Stimulated activated CD8-positive, alpha-beta memory T cell treated with anti-CD3 and anti-CD28 coated beads, Interleukin-12 subunit alpha, Interleukin-12 subunit beta, amount 100 ng/mL, for 24 hours (primary cell): ENCODE data around the gene MAD2L2.

ENCODE experiments used
- DNase-seq: peaks from one replicate; pipeline ENCODE4 v3.0.0-alpha.2; 2020; ENCODE audit errors: extremely low read depth

MAD2L2 gene

DNA sequence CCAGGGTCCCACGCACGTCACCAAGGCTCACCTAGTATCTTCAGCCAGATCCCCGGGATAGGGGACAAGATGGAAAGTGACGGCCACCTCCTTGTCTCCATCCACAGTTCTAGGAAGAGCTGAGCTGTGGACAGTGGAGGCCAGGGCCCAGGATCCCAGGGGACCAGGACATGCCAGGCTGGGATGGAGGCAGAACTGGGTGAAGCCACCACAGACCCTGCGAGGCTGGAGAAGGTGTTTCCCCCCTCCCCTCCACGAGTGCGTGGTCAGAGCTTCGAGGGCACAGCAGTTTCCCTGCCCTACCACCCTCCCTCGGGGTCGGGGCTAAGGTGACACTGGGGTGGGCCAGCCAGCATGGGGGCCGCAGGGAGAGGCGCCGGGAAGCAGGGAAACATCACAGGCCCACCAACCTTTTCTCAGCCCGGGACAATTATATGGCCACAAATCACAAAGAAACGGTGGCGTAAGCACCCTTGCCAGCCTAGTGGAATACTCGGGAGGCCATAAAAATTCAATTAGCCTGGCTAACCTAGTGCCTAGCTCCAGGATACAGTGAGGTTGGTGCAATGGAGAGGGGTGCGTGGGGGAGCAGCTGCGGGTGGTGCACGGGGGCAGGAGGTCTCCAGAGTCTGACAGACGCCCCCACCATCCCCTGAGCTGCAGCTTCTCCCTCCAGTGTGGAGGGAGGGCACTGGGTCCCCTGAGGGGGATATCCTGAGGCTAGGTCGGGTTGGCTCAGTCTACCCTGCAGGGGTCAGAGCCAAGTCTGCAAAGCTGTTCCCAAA is 23.9 kb upstream of the MAD2L2 start:
- DNase-seq: no peak

DNA sequence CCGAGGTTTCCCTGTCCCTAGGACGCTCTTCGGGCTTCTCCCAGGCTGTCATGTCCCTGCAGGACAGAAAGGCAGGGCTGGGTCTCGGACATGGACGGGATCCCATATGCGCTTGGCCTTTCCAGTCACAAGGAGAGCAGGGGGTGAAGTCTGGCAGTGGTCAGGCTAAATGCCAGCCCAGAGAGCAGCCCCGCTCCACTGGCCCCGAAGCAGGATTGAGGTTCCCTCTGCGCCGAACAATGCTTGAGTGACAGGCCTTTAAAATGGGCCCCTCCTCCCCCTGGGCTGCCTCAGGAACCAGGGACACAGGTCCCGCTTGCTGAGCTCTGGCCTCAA is 23.2 kb upstream of the MAD2L2 start:
- DNase-seq: no peak

DNA sequence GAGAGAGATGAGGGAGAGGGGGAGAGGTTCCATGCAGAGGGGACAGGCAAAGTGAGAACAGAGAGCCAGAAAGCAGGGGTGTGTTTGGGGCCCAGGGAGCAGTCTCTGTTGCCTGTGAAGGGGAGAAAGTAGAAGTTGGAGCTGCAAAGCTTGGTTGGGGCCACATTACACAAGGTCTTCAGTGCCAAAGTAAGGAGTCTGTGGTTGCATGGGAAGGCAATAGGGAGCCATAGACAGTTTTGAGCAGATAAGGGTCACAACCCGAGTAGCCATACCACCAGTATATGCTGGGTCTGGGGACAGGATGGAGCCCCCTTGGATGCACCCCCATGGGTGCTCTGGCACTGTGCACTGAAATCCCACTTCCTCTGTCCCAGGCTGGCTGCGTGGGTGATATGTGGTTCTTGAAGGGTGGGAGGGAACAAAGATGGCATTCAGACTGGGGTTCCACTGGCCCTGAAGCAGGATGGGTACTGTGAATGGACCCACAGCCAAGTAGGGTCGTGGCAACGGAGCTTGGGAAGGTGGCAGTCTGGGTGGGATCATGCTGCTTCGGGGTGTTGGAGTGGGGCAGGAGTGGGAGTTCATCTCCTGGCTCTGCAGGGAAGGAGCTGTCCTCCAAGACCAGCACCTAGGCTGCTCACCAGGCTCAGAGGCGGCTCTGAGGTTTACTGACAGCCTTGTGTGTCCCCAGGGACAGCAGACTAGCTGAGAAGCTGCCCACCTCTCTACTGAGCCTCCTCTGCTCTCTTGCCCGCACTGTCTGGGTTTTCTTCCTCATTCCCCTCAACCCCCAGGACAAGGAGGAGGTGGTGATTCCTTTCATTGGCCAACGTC is 22.6 kb upstream of the MAD2L2 start:
- no peak for DNase-seq

DNA sequence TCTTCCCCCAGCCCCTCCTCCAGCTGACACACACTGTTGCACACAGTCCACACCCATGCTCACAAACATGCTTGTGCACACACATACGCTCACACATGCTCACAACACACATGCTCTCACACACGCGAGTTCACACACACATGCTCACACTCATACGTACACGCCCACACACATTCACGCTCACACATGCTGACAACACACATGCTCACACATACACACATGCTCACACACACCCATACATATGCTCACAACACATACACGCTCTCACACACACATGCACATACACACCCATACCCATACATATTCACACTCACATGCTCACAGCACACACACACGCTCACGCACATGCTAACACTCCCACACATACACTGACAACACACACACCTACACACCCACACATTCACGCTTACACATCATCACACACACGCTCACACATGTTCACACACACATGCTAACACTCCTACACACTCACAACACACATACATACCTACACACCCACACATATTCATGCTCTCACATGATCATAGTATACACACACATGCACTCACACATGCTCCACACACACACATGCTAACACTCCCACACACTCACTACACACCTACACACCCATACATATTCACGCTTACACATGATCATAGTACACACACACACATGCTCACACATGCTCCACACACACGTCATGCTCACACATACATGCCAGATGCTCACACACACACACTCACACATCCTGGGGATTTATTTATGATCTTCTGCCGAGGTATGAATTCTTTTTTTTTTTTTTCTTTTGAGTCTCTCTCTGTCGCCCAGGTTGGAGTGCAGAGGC is 21.2 kb upstream of the MAD2L2 start:
- DNase-seq: no peak

DNA sequence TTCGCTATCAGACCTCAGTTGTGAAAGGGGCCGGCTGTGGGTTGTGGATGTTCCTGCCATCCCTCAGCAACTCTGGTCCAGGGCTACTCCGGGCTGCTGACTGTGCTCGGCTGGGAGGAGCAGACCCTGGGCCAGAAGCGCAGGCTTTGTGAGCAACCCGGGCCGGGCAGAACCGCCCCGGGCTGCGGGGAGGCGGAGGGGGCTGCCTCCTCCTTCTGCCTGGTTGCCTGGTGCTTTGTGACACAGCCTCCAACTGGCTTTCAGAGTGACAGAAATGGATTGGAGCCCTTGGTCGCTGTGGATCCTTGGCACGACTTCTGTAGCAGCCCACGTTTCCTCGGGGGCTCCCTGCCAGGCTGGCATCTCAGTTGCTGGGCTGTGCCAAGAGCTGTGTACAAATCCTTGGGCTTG is 20.6 kb upstream of the MAD2L2 start:
- no peak for DNase-seq

DNA sequence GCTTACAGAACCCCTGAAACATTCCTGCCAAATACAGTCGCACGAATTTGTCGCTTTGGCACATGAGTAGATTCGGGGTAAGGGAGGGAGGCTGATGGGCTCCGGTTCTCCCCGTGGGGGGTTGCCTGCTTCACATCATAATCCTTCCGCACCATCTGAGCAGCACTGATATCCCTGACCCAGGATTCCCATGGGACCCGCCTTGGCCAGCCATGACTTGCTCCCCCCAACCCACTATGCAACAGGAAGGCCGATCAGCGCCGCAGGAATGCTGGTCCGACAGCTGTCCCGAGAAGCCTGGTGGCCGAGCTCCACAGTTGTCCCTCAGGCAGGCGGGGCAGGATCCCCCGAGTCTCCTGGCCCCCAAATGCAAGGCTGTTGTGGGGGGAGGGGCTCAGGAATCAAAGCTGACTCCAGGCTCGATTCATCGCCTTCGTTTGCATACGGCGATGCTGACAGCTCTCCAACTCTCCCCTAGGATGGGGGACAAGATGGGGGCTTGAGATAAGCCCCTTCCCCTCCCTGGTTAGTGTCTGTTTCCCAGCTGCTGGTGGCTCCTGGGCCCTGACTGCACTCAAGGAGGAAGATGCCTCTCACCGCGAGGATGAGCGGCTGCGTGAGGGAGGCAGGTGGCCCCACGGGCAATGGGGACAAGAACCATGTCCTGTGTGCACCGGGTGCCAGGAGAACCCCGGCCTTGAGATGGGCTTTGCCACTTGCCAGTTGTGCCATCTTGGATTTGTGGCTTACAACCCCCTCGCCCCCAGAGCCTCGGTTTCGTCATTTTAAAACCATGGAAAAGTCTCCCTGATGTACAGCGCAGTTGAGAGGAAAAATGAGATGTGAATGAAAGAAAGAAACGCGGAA is 19.9 kb upstream of the MAD2L2 start:
- no peak for DNase-seq

DNA sequence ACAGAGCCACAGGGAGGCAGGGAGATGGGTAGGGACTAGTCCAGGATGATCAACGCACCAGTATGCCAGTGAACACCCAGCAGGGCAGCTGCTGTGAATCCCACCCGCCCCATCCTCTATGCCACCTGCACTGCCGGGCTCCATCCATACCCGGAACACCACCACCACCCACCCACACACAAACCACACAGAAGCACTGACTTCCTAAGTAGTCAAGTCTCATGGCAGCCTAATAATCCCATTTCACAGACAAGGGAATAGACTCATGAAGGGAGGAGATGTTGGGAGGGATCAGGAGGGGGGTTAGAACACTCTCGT is 16.9 kb upstream of the MAD2L2 start:
- DNase-seq: no peak

DNA sequence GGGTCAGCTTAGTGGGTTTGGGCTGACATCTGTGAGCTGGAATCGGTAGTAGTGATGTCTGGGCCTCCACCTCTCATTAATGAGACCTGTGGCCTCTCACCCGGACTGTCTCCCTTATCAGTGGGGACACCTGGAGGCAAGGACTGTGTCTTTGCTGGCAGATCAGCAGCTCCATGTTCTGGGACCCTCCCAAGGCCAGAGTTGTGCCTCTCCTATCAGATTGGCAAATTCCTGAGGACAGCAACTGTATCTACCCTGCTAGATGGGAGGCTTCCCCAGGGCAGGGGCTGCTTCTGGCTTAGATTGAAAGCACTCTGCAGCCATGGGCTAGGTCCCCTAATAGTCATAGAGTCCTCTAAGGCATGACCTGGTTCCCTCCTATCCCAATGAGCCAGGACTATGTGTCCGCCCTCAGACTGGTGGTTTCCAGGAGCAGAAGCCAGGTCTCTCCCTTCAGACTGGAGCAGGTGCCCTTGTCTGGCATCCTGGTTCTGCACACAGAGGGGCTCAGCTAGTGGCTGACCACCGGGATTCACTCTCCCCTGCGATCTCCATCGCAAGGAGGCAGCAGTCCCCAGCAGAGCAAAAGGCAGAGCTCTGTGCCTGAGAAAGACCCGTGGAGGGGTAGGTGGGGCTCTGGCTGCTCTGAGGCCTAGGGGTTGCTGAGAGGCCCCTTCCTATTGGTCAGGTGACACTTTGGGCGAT is 16.4 kb upstream of the MAD2L2 start:
- no peak for DNase-seq

DNA sequence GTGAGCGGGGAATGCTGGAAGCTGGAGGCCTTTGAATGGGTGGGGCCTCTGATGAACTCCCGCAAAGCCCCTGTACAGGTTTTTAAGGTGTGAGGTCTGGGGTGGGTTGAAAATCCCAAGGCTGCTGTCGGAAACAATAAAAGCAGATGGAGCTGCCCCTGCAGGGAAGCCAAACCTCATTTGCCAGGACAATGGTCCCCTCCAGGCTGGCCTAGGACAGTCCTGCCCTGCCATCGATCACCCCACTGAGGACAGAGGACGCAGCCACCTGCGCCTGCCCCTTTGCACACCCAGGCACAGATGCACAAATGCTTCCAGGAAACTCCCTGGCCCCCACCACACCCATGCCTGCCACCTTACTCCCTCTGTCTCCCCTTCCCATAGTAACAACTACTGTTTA is 14.9 kb upstream of the MAD2L2 start:
- no peak for DNase-seq

DNA sequence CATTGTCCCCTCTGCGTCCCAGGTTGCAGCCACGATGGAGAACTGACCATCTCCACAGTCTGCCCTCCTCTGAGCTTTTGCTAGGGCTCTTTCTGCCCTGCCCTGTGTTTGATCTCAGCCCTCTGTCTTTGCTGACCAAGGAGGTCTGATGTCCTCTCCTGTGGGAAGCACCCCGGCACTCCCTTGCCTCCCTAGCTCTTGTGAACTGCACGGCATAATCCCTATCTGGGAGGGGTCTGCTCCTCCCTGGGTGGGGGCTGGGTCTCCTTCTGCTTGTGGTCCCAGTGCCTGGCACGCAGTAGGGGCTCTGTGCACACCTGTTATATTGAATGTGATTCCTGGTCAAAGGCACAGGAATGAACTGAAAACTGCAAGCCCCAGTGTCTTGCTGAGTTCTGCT is 13.0 kb upstream of the MAD2L2 start:
- no peak for DNase-seq

DNA sequence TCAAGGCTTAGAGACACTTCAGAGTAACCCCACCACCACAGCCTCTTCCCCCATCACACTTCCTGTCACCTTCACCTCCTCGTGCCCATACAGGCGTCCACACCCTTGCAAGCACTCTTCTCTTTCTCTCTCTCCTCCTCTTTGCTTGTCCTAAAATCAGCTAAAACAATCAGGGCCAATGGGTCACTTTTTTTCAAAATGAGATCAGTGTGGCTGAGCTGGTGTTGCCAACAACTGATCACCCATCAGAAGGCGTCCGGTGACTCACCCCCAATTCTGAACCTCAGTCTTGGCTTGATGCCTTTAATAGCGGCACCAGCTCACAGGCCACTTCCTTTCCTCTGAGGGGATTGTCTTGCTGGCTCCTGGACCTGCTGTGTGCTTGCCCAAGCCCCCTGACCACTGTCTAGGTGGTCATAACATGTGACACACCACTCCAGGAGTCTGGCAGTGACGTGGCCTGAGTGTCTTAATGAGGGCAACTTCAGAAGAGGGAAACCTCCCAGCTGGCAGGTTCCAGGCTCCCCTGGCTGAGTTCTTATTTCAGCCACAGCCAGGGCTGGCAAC is 12.2 kb upstream of the MAD2L2 start:
- no peak for DNase-seq

DNA sequence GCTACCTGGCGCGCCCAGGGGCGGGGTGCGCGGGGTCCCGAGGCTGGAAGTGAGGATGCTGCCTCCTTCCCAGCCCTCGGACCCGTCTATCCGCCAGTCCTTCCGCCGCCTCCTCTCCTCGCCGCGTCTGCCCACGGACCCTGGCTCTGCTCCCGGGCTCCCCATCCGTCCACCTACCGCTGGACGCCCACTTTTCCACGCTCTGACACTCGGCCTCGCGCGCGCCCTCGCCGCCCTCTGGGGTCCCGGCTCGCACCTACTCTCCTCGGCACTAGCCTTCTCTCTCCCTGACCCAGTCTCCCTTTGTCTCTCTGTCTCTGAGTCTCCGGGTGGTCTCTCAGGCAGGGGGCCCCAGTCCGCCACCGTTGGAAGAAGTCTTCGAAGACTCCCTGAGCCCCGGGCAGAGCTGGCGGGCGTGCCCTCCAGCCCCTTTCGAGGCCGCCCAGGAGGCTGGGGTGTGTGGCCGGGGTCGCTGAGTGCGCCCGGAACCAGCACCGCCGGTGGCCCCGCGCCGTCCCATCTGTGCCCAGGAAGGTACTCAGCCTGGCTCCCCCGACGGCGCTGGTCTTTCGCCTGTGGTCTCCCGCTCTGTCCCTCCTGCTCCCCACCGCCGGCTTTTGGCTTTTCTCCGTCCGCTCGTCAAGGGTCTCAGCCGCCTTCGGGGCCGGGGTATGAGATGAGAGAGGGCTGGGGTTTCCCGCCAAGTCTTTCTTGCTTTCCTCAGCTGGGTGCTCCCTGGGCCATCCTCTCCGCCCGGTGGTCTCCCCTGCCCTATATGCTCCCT is 11.2 kb upstream of the MAD2L2 start:
- no peak for DNase-seq

DNA sequence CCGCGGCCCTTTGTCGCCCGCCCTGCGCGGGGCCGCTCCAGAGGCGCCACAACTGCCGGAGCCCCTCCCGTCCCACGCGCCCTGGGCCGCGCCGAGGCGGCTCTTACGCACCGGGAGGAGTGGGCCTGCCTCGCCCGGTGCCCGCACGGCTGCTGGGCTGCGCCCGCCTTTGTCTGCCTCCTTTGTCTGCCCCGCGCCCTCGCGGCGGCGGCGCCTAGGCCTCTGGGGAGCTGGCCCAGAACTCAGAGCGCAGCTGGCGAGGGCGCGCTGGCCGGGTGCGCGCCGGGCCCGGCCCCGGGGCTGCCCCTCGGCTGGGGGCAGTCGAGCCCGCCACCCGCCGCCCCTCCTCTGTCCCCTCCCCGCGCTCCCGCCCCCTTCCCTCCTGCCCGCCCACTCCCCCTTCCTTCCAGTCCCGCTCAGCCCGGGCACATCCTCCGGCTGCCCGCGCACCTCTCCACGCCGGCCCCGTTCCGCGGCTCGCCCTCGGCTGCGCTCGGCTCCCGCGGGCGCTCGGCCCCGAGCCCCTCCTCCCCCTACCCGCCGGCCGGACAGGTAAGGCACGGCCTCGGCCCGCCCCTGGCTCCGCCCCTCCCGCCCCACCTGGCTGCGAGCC is 10.5 kb upstream of the MAD2L2 start, which contains the start of gene DRAXIN:
Gene DRAXIN, plus strand, starts transcription at position 409 of the 613 bp plus-strand sequence. CDS start 14,549 bp downstream, outside the sequence.
- DNase-seq: no peak

DNA sequence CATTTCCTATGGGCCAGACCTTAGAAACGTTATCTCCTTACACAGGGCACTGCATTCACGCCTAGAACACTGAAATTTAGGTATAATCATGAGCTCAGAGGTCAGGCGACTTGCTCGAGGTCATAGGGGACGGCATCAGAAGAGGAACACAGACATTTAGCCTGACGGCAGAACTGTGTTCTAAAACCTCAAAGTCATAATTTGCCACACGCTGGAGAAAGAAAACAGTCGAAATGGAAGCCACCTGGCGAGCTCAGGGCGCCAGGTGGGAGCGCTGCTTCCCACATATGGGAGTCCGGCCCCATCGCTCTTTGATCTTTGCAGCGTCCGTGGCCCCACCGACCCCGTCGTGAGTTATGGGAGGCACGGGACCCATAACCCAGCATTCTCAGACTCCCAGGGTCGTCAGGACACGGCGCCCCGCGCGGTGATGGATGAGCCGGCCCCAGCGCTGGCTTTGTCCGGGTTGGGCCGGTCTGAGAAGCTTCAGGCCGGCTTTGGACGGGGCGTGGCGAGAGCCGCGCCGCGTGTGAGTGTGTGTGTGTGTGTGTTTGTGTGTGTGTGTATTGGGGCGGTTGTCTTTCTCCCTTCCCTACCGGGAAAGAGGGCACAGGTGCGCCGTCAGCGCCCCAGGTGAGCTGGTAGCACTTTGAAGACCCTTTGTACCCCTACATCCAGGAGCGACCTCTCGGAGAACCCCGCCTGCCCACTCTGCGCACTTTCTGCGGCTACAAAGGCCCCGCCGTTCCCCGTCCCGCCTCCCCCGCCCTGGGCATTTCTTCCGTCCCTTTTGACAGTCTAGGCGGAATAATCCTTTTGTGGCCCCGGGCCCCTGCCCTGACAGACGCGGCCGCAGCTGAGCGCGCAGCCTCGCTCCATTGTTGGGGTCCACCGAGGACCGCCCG is 9.7 kb upstream of the MAD2L2 start:
- no peak for DNase-seq

DNA sequence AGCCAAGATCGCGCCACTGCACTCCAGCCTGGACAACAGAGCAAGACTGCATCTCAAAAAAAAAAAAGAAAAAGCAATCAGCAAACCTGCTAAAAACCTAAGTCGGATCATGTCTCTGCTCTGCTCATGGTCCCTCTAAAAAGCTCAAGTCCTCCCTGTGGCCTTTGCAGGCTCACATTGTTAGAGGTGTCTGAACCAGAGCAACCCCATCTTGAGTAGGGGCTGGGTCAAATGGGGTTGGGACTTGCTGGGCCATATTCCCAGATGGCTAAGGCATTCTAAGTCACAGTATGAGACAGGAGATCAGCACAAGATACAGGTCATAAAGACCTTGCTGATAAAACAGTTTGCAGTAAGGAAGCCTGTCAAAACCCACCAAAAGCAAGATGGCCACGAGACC is 7.6 kb upstream of the MAD2L2 start:
- no peak for DNase-seq

DNA sequence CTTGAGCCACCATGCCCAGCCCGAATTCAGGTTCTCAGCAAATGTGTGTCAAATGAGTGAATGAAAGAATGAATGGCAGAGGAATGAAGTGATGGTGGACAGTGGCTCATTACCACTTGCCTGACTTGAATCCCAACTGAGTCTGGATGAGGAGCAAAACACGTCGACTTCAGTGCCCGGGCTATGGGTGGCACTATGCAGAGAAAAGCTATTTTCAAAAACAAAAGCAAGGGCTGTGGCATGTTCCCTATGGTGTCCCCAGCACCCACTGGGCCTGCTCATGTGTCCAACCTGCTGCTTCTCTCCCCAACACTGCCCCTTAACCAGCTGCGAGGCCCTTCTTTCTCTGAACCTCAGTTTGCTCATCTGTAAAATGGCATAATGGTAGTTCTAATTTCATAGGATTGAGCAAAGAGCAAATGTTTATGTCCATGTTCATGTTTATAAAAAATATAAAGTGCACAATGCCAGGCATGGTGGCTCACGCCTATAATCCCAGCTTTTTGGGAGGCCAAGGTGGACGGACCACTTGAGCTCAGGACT is 4.3 kb upstream of the MAD2L2 start:
- no peak for DNase-seq

DNA sequence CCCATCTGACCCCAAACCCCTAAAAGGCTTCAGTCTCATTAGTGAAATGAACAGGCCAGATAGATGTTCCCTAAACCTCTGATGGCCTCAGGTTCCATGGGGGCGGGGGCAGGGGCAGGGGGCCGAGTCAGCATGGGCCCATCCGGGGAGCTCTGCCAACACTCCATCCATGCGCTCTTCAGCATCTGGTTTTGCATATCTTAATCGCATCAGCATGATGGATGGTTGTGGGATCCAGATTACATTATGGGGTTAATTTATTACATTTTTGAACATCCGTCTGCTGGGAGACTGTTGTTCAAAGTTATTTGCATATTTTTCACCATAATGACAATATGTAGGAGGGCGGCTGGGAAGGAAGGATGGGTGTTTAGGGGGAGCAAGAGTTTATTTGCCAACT is 3.1 kb upstream of the MAD2L2 start:
- DNase-seq: no peak

DNA sequence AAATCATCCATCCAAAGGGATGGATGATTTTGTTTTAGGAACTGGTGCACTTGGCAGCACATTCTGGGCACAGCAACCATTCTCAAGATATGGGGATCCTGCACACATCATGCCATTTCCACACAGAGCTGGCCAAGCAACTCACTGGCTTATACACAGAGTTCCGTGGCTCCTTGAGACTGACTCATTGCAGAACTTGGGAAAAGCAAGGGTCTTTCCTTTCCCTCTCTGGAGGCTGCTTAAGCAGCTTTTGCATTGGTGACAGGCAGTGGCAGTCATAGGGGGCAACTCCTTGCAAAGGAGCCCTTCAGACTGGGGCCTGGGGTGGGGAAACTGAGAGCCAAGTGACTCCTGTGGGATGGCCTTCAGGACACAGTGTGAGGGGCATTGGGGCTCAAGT is 1.9 kb upstream of the MAD2L2 start:
- DNase-seq: no peak
